ENCODE measurements around the gene NPDC1.

GRCh38 chr9:137014776-137015539 lies 31.0 kb downstream of the NPDC1 start:
- TF ChIP-seq CTCF (IDR thresholded peaks at IDR 0.05), result no peak
- no peak for TF ChIP-seq POLR2A (IDR thresholded peaks at IDR 0.05)
